ENCODE data around the gene NDUFA3.

The NDUFA3 gene

DNA sequence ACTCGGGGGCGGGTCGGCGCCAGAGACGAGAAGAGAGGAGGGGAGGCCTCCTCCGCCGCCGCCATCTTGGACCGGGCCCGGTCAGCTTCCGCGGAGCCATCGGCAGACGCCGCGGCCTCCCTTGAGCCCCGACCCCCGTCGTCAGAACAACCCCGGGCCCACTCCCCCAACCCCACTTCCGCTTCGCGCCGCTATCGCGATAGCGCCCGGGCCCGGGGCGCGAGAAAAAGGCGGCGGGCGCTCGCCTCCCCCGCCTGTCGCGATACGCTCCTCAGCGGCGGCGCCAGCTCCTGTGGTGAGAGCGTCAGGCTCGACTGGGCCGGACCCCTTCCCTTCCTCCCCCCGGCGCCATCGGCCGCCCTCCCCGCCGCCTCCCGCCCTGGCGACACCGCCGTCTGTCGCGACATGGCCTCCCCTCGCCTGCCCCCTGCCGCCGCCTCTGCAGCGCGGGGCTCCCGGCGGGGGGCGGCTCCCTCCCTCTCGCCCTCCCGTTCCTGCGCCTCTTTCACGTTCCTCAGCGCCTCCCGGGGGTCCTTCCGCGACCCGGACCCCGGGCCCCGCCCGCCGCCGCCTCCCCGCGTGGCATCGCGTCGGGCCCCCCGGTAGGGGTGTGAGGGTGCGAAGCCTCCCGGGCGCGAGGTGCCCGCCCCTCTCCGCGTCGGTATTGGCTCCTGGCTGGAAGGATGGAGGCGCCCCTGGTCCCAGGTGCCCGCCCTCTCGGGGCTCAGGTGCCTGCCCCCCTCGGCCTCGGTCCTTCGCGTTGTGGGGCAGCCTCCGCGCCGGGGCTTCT, 35.2 kb downstream of the NDUFA3 start, which contains the start of gene CNOT3:
CNOT3 (plus strand) TSS at position 64 of the 790 bp plus-strand sequence. CDS start 5,217 bp downstream, outside the sequence.
- peak; percentile 13 to 25 for DNase-seq (ENCODE audit: low read depth in 2 of 2)

DNA sequence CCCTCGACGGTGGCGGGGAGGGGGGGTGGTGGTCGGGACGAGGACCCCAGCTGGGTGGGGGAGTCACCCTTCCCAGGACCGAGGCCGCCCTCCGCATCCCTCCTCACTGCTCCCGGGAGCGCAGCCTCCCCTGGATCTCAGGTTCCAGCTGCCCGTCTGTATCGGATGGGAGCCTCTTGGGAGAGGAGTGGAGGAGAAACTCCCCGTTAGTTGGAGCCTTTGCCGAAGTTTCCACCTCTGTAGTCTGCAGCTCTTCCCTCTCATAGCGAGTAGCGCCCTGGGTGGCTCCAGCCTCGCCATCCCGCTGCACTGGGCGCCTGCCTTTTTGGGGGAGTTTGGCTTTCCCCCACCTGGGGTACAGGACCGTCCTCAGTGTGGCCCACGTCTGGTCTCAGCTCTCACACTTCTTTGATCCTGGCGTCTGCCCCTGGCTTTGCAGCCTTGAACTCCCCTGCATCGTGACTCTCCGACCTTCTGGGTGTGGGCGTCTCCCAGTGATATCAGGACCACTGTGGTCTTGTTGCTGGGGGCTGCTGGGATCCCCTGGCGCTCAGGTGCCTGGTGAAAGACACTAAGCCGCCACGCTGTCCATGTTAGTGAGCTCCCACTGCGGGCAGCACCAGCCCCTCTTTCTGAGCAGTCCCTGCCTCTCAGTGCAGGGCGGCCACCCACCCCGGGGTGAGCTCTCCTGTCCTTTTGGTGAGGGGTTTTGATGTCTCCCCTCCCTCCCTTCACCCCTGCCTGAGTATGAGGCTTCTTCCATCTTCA, 36.0 kb downstream of the NDUFA3 start:
- DNase-seq (ENCODE audit: low read depth in 2 of 2), result peak; percentile 33 to 38

DNA sequence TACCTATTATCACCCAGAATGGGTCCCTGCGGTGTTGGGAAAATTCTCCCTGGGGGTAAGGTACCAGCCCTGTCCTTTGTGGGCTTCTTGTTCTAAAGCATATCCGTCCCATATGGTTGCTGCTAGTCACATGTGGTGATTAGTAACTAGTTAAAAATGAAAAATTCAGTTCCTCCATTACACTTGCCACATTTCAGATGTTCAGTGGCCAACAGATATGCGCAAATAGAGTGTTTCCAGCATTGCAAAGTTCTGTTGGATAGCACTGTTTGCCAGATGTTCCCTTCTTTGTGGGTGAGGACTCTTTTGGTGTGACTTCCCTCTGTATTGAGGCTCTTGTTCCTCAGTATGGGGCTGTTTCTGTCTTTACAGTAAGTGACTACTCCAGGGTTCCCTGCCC, 38.7 kb downstream of the NDUFA3 start:
- no peak for DNase-seq (ENCODE audit: low read depth in 2 of 2)

DNA sequence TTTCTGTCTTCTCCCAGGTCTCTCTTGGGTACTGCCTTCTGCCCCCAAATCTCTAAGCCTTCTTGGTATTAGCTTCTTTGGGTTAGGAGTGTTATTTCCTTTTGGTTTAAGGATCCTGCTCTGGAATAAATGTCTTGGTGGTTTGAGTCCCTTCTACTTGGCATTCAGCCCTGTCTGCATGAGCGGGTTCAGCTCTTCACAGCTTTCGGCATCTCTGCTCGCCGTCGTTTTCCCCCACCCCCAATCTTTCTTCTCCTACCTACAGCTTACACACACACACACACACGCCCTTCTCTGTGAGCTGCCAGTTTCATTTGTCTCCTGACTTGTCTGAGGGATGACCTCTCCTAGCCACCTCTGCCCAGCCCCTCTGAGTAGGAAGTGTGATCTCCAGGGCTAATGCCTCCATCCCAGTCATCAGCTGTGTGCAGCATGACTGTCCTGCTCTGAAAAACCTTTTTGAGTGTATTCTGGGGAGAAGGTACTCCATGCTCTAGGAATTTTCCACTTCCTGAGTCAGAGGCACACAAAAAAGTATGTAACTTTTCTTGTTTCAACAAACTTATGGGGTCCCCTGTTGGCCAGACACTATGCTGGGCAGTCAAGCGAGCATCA, 39.6 kb downstream of the NDUFA3 start:
- no peak for DNase-seq (ENCODE audit: low read depth in 2 of 2)

DNA sequence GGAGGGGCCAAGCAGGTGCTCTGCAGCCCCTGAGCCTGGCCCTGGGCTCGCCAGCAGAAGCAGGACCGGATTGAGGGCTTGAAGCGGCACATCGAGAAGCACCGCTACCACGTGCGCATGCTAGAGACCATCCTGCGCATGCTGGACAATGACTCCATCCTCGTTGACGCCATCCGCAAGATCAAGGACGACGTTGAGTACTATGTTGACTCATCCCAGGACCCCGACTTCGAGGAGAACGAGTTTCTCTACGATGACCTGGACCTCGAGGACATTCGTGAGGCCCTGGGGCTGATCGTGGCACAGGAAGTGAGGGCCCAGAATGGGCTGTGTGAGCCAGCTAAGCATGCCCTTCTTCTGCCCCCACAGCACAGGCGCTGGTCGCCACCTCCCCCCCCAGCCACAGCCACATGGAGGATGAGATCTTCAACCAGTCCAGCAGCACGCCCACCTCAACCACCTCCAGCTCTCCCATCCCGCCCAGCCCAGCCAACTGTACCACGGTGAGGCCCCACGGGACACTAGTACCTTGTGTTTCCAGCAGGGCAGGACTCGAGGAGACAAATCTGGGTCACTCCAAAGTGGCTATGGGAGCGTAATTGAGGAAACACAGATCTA, 43.0 kb downstream of the NDUFA3 start:
- DNase-seq (ENCODE audit: low read depth in 2 of 2), result no peak

DNA sequence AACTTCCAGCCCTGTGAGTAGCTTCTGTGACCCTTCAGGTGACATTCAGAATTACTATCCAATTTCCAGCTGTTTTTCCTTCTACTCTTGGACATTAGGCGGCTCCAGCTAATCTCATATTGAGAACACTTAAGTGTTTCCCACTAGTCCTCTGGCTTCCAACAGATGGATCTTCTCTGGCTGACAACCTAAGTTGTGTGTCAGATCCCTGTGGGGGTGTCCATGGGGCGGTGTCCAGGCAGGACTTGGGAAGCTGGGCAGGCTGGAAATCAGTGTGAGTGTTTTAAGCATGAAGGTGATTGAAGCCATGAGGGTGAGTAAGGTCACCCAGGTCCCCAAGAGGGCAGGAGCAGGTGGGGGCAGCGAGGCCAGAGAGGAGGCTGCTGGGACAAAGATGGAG, 45.0 kb downstream of the NDUFA3 start:
- no peak for DNase-seq (ENCODE audit: low read depth in 2 of 2)

DNA sequence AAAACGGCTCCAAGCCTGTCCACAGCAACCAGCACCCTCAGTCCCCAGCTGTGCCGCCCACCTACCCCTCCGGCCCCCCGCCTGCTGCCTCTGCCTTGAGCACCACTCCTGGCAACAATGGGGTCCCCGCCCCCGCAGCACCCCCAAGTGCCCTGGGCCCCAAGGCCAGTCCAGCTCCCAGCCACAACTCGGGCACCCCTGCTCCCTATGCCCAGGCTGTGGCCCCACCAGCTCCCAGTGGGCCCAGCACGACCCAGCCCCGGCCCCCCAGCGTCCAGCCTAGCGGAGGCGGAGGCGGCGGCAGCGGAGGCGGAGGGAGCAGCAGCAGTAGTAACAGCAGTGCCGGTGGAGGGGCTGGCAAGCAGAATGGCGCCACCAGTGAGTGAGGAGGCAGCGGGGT, 45.5 kb downstream of the NDUFA3 start:
- DNase-seq (ENCODE audit: low read depth in 2 of 2), result no peak

DNA sequence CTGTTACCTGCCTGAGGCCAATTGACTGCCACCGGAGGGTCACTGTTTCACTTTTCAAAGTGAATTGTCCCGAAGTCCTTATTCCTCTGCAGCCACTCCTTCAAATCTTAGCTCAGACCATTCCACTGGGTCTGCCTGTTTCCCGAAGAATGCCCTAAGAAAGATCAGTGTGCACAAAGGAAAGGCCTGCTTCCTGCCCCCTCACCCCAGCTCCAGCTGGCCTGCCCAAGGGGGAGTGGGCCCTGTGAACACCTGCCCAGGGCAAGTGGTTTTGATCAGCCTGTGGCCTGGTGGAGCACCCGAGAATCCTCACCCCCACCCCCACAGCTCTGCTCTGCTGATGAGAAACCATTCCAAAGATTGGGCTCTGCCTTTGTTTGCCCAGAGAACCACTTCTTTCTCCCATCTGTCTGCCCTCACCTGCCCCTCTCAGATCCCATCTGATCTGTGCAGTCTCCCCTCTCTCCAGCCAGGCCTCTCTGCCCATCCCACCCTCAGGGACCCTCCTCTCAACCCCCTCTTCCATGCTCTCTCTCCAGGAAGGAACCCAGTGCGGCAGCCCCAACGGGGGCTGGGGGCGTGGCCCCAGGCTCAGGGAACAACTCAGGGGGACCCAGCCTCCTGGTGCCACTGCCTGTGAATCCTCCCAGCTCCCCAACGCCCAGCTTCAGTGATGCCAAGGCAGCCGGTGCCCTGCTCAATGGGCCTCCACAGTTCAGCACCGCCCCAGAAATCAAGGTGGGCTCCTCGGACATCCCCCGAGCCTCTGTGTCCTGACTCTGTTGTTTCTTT, 46.6 kb downstream of the NDUFA3 start:
- DNase-seq (ENCODE audit: low read depth in 2 of 2), result no peak

DNA sequence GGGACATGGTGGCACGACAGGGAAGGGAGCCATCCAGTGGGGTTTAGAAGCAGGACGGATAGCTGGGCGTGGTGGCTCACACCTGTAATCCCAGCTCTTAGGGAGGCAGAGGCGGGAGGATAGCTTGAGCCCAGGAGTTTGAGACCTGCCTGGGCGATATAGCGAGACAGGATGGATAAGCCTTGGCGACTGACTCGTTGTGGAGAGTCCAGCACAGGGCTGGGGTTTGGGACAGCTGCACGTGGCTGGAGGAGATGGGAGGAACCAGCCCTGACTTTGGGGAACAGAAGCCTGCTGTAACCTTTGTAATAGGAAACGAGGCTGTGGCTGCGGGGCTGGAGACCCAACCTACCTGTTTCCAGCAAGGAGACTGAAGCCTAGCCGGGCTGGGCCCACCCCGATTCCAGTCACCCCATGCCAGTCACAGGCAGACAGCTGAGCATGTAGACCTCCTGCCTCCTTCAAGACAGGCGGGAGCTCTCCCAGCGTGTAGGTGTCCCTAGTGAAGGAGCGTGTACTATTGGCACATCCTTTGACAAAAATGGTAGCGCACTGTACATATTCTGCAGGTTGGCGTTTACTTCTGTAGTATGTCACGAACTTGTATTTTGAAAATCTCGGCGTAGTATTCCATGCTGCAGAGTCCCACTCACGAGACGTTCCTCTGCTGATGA, 48.8 kb downstream of the NDUFA3 start:
- no peak for DNase-seq (ENCODE audit: low read depth in 2 of 2)

DNA sequence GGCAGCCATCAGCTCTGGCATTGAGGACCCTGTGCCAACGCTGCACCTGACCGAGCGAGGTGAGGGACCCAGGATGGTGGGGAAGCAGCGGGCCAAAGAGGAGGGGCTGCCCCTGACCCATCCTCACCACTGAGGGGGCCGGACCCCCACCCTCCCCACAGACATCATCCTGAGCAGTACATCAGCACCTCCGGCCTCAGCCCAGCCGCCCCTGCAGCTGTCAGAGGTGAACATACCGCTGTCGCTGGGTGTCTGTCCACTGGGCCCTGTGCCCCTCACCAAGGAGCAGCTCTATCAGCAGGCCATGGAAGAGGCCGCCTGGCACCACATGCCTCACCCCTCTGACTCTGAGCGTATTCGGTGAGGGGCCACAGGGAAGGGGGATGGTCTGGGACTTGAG, 49.6 kb downstream of the NDUFA3 start:
- no peak for DNase-seq (ENCODE audit: low read depth in 2 of 2)

DNA sequence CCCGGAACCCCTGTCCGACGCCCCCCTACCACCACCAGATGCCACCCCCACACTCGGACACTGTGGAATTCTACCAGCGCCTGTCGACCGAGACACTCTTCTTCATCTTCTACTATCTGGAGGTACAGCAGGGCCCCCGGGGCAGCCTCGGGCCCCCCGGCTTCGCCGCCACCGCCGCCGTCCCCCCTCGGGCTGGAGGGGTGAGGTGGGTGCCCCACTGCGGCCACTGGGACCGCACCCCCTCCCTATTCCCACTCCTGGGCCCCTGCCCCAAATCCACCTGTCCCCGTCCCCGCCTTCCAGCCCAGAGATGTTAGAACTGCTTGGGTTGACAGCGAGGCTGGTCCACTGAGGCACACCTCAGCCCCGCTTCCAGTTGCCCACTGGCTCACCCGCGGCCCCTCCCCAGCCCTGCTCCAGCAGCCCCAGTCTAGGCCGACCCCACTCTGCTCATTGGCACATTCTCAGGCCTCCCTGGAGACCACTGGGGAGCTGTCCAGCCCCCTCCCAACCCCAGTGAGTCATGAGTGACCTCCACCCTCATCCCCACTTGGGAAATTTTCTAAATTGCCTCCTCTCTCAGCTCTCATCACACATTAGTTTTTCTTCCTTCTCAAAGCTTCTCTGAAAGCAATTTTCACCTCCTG, 50.3 kb downstream of the NDUFA3 start:
- no peak for DNase-seq (ENCODE audit: low read depth in 2 of 2)

DNA sequence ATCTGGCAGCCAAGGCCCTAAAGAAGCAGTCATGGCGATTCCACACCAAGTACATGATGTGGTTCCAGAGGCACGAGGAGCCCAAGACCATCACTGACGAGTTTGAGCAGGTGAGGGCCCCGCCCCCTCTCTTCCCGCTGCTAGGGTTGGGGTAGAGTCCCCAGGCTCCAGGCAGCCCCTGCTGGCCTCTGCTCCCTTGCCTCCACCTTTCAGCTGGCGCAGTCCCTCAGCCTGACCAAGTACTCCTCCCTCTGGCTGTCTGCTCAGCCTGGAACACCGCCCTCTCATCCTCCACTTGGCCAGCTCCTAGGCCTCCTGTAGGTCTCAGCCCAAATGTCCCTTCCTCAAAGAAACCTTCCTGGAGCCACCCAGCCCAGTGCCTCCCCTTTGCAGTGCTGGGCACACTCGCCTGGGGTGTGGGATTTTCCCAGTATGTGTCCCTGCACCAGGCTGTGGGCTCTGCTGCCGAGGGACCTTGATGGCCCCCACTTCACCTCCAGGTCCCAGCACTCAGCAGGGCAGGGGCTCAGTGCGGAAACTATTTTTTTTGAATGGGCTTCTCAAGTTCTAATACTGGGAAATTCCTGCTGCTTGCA, 51.2 kb downstream of the NDUFA3 start:
- no peak for DNase-seq (ENCODE audit: low read depth in 2 of 2)

DNA sequence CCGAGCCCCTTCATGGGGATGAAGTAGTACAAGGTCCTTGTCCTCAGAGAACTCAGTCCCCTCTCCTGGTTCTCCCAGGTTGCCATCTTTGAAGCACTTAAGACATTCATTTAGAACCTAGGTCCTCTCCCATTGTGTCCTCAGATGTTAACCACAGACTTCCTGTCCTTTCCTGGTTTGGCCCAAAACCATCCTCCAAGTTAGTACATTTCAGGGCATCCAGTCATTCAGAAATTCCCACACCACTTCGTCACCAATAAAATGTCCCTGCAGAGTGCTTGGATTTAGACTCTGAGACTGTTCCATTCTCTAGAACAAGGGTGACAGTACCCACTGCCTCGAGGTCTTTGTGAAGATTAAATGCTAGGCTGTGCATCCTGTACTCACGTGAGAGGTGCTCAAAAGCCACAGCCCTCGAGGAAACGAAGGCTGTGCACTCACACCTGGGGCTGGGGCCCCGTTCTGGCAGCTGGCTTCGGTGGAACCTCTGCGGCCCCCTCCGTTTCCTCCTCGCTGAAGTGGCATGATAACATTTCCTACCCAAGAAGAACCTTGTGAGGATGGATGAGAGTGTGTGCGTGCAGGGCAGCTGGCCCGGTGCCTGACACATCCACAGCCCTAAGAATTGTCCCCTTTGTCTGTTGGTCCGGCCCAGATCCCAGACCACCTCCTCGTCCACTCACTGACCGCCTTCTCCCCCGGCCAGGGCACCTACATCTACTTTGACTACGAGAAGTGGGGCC, 52.1 kb downstream of the NDUFA3 start:
- no peak for DNase-seq (ENCODE audit: low read depth in 2 of 2)

DNA sequence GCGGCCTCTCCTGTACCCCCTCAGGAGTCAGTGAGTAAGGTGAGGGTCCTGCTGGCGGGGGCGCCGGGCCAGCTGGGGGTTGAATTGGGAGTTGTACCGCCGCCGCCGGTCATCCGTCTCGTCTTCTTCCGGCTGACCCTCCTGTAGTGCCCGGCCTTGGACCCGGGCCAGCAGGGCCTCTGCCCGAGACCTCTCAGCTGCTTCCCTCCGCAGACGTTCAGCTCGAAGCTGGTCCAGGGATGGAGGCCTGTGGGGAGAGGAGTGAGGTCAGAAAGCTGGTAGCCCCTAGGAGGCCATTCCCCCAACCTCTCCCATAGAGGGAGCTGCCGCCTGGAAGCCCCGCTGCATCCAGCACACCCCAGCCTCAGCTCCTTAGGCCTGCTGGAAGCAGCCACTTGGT, 53.0 kb downstream of the NDUFA3 start:
- DNase-seq (ENCODE audit: low read depth in 2 of 2), result no peak

DNA sequence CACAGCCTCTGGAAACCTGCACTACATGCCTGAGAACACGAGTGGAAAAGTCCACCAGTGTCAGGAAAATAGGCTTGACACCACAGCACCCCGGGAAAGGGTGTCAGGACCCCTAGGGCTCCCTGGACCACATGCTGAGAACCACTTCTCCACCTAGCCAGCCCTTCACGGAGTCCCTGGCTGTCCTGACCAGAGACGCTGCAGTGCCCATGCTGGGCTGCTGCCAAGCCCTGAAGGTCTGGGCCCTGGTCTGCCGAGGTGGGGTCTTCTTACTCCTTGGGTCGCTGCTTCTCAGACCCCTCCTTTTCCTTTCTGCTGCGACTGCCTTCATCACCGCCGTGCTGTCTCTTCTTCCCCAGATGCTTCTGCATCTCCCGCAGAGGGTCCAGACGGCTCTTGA, 53.8 kb downstream of the NDUFA3 start:
- no peak for DNase-seq (ENCODE audit: low read depth in 2 of 2)

DNA sequence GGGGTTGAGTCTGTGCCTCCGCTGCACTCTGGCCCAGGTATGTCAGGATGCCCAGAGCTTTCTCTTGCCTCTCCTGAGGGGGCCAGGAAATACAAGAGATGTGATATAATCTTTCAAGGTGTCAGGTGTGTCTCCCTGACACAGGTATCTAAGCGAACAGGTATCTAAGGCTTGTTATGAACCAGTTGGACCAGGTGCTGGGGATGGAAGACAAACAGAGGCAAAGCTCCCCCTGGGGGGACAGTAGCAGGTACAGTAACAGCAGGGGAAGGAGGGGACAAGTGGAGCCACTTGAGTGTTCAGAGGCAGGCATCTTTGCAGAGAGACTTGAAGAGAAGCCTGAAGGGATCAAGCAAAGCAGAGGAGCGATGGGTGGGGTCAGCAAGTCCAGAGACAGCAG, 54.3 kb downstream of the NDUFA3 start:
- DNase-seq (ENCODE audit: low read depth in 2 of 2), result no peak
